ENCODE measurements around the gene CARMIL1. TPM values are rescaled to one million over a fixed set of nuclear protein-coding genes. Genes with fewer than 3 reads are reported as not detected.
A peak's percentile ranks its signal among the peaks of the same experiment; 100 is the strongest.

The CARMIL1 gene
- total RNA-seq, 1 donor from 2014 or later, result 19.6 TPM

DNA sequence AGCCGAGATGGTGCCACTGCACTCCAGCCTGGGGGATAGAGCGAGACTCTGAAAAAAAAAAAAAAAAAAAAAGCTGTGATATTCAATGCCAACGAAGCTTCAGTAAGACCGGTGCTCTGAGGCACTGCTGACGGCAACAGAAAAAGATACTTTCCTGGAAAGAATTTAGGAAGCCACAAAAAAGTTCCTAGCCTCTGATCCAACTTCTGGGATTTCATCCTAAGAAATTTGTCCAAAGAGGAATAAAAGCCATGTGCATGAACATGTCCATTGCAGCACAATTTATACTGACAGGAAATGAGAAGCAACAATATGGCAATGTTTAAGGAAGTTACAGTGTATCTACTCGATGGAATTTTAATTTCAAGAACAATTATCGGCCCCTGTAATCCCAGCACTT, 24.5 kb upstream of the CARMIL1 start:
- intact Hi-C loops (cut with DNase I), result no loop called here
- TF ChIP-seq POLR2AphosphoS5 (IDR thresholded peaks at IDR 0.05; ENCODE audit: insufficient read depth in 1 of 2, low read depth in 1 of 2) (no peak), POLR2A (IDR thresholded peaks at IDR 0.05) (no peak), CTCF (IDR thresholded peaks at IDR 0.05) (no peak)
- H3K27ac ChIP-seq, result no peak overlapping the region
- H3K36me3 ChIP-seq, result no peaks in the 10 kb centered on the region
- no peaks in the 10 kb centered on the region for H3K4me1 ChIP-seq
- no peak overlapping the region for H3K4me3 ChIP-seq
- DNase-seq (ENCODE audit: extremely low spot score in 2 of 2), result no peak
- no peaks in the 10 kb centered on the region for H3K9me3 ChIP-seq
- no peaks in the 10 kb centered on the region for H3K27me3 ChIP-seq

GRCh38 chr6:25257686-25258348, 21.4 kb upstream of the CARMIL1 start:
- Histone ChIP-seq H3K4me1 (no peaks in the 10 kb centered on the region), H3K36me3 (no peaks in the 10 kb centered on the region), H3K4me3 (no peak overlapping the region), H3K9me3 (no peaks in the 10 kb centered on the region), H3K27me3 (no peaks in the 10 kb centered on the region), H3K27ac (no peak overlapping the region)
- TF ChIP-seq POLR2A (IDR thresholded peaks at IDR 0.05) (no peak), CTCF (IDR thresholded peaks at IDR 0.05) (no peak), POLR2AphosphoS5 (IDR thresholded peaks at IDR 0.05; ENCODE audit: insufficient read depth in 1 of 2, low read depth in 1 of 2) (no peak)
- no peak for DNase-seq (ENCODE audit: extremely low spot score in 2 of 2)
- intact Hi-C loops (cut with DNase I), result no loop called here

DNA sequence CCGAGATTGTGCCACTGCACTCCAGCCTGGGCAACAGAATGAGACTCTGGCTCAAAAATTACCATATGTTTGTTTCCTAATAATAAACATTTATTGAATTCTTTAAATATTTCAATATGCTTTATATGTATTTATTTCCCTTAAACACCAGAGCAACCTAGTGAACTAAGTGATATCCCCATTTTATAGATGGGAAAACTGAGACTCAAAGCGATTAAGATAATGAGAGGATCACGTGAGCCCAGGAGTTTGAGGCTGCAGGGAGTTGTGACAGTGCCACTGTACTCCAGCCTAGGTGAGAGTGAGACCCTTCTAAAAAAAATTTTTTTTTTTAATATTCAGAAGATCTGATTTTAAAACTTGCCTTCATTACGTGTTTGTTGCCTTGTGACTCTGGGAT, 19.4 kb upstream of the CARMIL1 start:
- intact Hi-C loops (cut with DNase I), result no loop called here

GRCh38 chr6:25263657-25264056, 15.5 kb upstream of the CARMIL1 start:
- Histone ChIP-seq H3K36me3 (no peaks in the 10 kb centered on the region), H3K27ac (no peak overlapping the region), H3K9me3 (no peaks in the 10 kb centered on the region), H3K27me3 (no peaks in the 10 kb centered on the region), H3K4me1 (no peaks in the 10 kb centered on the region), H3K4me3 (no peak overlapping the region)
- intact Hi-C loops (cut with DNase I), result no loop called here
- TF ChIP-seq POLR2A (IDR thresholded peaks at IDR 0.05) (no peak), POLR2AphosphoS5 (IDR thresholded peaks at IDR 0.05; ENCODE audit: insufficient read depth in 1 of 2, low read depth in 1 of 2) (no peak)
- no peak for DNase-seq (ENCODE audit: extremely low spot score in 2 of 2)

More for the DNA sequence above, 19.4 kb upstream of the CARMIL1 start:
- TF ChIP-seq POLR2AphosphoS5 (IDR thresholded peaks at IDR 0.05; ENCODE audit: insufficient read depth in 1 of 2, low read depth in 1 of 2) (no peak), CTCF (IDR thresholded peaks at IDR 0.05) (no peak), POLR2A (IDR thresholded peaks at IDR 0.05) (no peak)
- Histone ChIP-seq H3K4me1 (no peaks in the 10 kb centered on the region), H3K27me3 (no peaks in the 10 kb centered on the region), H3K9me3 (no peaks in the 10 kb centered on the region), H3K27ac (no peak overlapping the region), H3K36me3 (no peaks in the 10 kb centered on the region), H3K4me3 (no peak overlapping the region)
- no peak for DNase-seq (ENCODE audit: extremely low spot score in 2 of 2)

- Histone ChIP-seq H3K27ac (peak overlapping the region; percentile 43), H3K27me3 (no peaks in the 10 kb centered on the region), H3K36me3 (no peaks in the 10 kb centered on the region), H3K4me1 (no peaks in the 10 kb centered on the region), H3K4me3 (no peak overlapping the region), H3K9me3 (no peaks in the 10 kb centered on the region)
- intact Hi-C loops (cut with DNase I), result no loop called here
- no peak for DNase-seq (ENCODE audit: extremely low spot score in 2 of 2)
- TF ChIP-seq CTCF (IDR thresholded peaks at IDR 0.05) (no peak), POLR2AphosphoS5 (IDR thresholded peaks at IDR 0.05; ENCODE audit: insufficient read depth in 1 of 2, low read depth in 1 of 2) (no peak), POLR2A (IDR thresholded peaks at IDR 0.05) (no peak)
Observed at GRCh38 chr6:25266456-25267100, 12.6 kb upstream of the CARMIL1 start.
